Peyer's patch (tissue), 4 donors: Measurements from ENCODE around the gene TEC.

Source experiments
- CTCF ChIP-seq, 6 experiments: fragments of 450-650 bp in 4 of 6; fragments of 200-600 bp in 2 of 6; sonication (generic) in 1 of 6; IDR thresholded peaks; one replicate each; pipeline ENCODE4 v1.5.1; 2017 to 2019; ENCODE audit warnings: antibody characterized with exemption in 6 of 6, mild to moderate bottlenecking in 3 of 6, moderate library complexity in 1 of 6
- POLR2A ChIP-seq, 2 donors: fragments of 450-650 bp; IDR thresholded peaks; one replicate each; pipeline ENCODE4 v1.5.1; 2017; ENCODE audit warnings: antibody characterized with exemption in 2 of 2, mild to moderate bottlenecking in 2 of 2, moderate library complexity in 2 of 2

DNA sequence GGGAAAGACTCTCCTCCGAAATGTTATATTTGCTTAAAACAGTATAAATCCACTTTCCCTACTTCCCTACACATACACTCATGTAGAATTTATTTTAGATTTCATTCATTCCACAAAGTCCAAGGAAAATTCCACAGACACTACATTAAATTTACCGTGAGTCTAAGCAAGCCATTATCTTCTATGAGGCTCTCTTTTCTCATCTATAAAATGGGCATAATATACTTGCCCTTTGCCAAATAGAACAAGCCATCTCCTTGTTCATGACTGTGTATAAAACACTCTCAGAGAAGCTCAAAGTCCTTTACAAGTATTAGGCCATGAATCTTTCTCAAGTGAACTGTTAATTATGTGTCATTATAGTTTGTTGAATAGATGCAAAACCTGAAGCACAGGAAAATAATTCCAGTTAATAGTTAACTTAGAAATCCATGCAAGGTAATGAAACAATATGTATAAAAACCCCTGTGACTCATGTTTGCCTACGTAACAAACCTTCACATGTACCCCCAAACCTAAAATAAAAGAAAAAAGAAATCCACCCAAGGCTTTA lies 10.7 kb downstream of the TEC start:
- TF ChIP-seq CTCF (IDR thresholded peaks at IDR 0.05) (no peak), POLR2A (IDR thresholded peaks at IDR 0.05) (no peak)
